Epithelial cell of proximal tubule (primary cell): ENCODE data around the gene THYN1. TPM values are rescaled to one million over a fixed set of nuclear protein-coding genes. Genes with fewer than 3 reads are reported as not detected.
A peak's percentile ranks its signal among the peaks of the same experiment; 100 is the strongest.

Experiments
- DNase-seq: peaks from one replicate; pipeline ENCODE4 v3.0.0-alpha.2; 2011; ENCODE audit warnings: low read depth
- H3K4me3 ChIP-seq: 2 replicates; pipeline ENCODE4 v1.5.1; 2011; ENCODE audit warnings: low read depth, mild to moderate bottlenecking, low read length
- CTCF ChIP-seq: conservative IDR thresholded peaks from 2 replicates; pipeline ENCODE4 v1.5.1; 2012; ENCODE audit warnings: low read depth, mild to moderate bottlenecking, low read length
- total RNA-seq: library from RNA; depleted of rRNA; stranded (reverse); fragments of >200 nt; gene quantifications from 2 replicates; pipeline ENCODE4 v1.2.3, GENCODE V29; 2015

Gene THYN1
- total RNA-seq, 1 donor from 2014 or later, result 51.6 TPM

GRCh38 chr11:134272381-134273316 is 19.5 kb upstream of the THYN1 start:
- no peak overlapping the region for H3K4me3 ChIP-seq
- DNase-seq, result no peak
- TF ChIP-seq CTCF, result no peak

- no peak for DNase-seq
- no peak for TF ChIP-seq CTCF
- no peak overlapping the region for H3K4me3 ChIP-seq
Observed at GRCh38 chr11:134271978-134272377, 18.8 kb upstream of the THYN1 start.

- no peak overlapping the region for H3K4me3 ChIP-seq
- peak; percentile 30 for TF ChIP-seq CTCF
- no peak for DNase-seq
Observed at GRCh38 chr11:134270250-134270714, 17.1 kb upstream of the THYN1 start.

GRCh38 chr11:134267966-134268365 is 14.8 kb upstream of the THYN1 start:
- DNase-seq, result no peak
- TF ChIP-seq CTCF, result no peak
- no peak overlapping the region for H3K4me3 ChIP-seq

- no peak for TF ChIP-seq CTCF
- no peak for DNase-seq
- H3K4me3 ChIP-seq, result no peak overlapping the region
Observed at GRCh38 chr11:134267461-134267860, 14.3 kb upstream of the THYN1 start.

- H3K4me3 ChIP-seq, result no peak overlapping the region
- TF ChIP-seq CTCF, result no peak
- no peak for DNase-seq
Observed at GRCh38 chr11:134266841-134267251, 13.7 kb upstream of the THYN1 start.

GRCh38 chr11:134266440-134266839 is 13.3 kb upstream of the THYN1 start:
- no peak for TF ChIP-seq CTCF
- DNase-seq, result no peak
- no peak overlapping the region for H3K4me3 ChIP-seq
